GM12878 (cell line): ENCODE results near the gene TGM5.

Source experiments
- BHLHE40 ChIP-seq, 2 experiments: fragments of 450-650 bp in 1 of 2; IDR thresholded peaks; 2 replicates each; pipeline ENCODE4 v1.6.1; 2011 to 2017; ENCODE audit warnings: low read depth in 2 of 2, borderline replicate concordance in 1 of 2, improper control_type of control experiment in 1 of 2, low read length in 1 of 2, mild to moderate bottlenecking in 1 of 2
- JUND ChIP-seq: IDR thresholded peaks from 2 replicates; pipeline ENCODE4 v1.6.1; 2012; ENCODE audit warnings: low read depth, mild to moderate bottlenecking, low read length, improper control_type of control experiment, moderate library complexity
- POLR2A ChIP-seq: IDR thresholded peaks from 2 replicates; pipeline ENCODE4 v1.6.1; 2011; ENCODE audit warnings: low read depth, mild to moderate bottlenecking, low read length
- POLR2AphosphoS5 ChIP-seq: IDR thresholded peaks from 2 replicates; pipeline ENCODE4 v1.6.1; 2011; ENCODE audit warnings: mild to moderate bottlenecking, low read length, inconsistent platforms
- TAF1 ChIP-seq: IDR thresholded peaks from 2 replicates; pipeline ENCODE4 v1.6.1; 2011; ENCODE audit warnings: mild to moderate bottlenecking, low read depth, low read length, borderline replicate concordance
- YY1 ChIP-seq: IDR thresholded peaks from 2 replicates; pipeline ENCODE4 v1.6.1; 2011; ENCODE audit warnings: low read depth, mild to moderate bottlenecking, low read length
- TF ChIP-seq, protein P1 (sequence below), 3 experiments: IDR thresholded peaks in 2 of 3; conservative IDR thresholded peaks in 1 of 3; 2 replicates each; pipeline ENCODE4 v1.5.1; 2011; ENCODE audit warnings: low read depth in 3 of 3, low read length in 3 of 3, mild to moderate bottlenecking in 3 of 3, control low read depth in 2 of 3, moderate library complexity in 2 of 3, inconsistent platforms in 1 of 3, mixed read lengths in 1 of 3; ENCODE audit not compliant: control insufficient read depth in 2 of 3, insufficient read depth in 1 of 3; ENCODE audit errors: extremely low read depth in 1 of 3
- TF ChIP-seq, protein P2 (sequence below): fragments of 450-650 bp; IDR thresholded peaks from 2 replicates; pipeline ENCODE4 v1.6.1; 2017; ENCODE audit warnings: mild to moderate bottlenecking, moderate library complexity
- TF ChIP-seq, protein P3 (sequence below): IDR thresholded peaks from 2 replicates; pipeline ENCODE4 v1.6.1; 2012; ENCODE audit warnings: low read depth, low read length, improper control_type of control experiment
- TF ChIP-seq, protein P4 (sequence below): fragments of 150-350 bp; IDR thresholded peaks from 2 replicates; pipeline ENCODE4 v1.6.1; 2016; ENCODE audit warnings: low read depth, low read length

DNA sequence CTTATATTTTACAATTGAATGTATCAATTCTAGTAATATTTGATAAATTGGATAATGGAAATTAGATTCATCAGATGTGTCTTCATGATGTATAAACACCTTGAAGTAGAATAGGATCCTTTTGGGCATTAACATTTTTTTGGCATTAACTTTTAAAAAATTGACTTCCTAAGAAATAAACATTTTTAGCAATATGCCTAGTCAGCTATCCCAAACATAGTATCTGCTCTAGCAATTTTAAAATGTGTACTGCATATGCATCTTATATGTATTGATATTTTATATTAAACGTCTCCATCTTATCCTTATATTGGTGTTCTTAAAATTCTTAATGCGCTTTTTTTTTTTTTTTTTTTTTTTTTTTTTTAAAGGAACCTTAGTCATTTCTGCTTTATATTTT, 73.0 kb downstream of the TGM5 start:
- TF ChIP-seq, protein P1, sequence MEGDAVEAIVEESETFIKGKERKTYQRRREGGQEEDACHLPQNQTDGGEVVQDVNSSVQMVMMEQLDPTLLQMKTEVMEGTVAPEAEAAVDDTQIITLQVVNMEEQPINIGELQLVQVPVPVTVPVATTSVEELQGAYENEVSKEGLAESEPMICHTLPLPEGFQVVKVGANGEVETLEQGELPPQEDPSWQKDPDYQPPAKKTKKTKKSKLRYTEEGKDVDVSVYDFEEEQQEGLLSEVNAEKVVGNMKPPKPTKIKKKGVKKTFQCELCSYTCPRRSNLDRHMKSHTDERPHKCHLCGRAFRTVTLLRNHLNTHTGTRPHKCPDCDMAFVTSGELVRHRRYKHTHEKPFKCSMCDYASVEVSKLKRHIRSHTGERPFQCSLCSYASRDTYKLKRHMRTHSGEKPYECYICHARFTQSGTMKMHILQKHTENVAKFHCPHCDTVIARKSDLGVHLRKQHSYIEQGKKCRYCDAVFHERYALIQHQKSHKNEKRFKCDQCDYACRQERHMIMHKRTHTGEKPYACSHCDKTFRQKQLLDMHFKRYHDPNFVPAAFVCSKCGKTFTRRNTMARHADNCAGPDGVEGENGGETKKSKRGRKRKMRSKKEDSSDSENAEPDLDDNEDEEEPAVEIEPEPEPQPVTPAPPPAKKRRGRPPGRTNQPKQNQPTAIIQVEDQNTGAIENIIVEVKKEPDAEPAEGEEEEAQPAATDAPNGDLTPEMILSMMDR (IDR thresholded peaks at IDR 0.05 in 2 of 3, conservative IDR thresholded peaks at IDR 0.05 in 1 of 3; ENCODE audit: control insufficient read depth in 2 of 3, extremely low read depth in 1 of 3, insufficient read depth in 1 of 3, low read depth in 3 of 3, low read length in 3 of 3), result no peak
- TF ChIP-seq, protein P2, sequence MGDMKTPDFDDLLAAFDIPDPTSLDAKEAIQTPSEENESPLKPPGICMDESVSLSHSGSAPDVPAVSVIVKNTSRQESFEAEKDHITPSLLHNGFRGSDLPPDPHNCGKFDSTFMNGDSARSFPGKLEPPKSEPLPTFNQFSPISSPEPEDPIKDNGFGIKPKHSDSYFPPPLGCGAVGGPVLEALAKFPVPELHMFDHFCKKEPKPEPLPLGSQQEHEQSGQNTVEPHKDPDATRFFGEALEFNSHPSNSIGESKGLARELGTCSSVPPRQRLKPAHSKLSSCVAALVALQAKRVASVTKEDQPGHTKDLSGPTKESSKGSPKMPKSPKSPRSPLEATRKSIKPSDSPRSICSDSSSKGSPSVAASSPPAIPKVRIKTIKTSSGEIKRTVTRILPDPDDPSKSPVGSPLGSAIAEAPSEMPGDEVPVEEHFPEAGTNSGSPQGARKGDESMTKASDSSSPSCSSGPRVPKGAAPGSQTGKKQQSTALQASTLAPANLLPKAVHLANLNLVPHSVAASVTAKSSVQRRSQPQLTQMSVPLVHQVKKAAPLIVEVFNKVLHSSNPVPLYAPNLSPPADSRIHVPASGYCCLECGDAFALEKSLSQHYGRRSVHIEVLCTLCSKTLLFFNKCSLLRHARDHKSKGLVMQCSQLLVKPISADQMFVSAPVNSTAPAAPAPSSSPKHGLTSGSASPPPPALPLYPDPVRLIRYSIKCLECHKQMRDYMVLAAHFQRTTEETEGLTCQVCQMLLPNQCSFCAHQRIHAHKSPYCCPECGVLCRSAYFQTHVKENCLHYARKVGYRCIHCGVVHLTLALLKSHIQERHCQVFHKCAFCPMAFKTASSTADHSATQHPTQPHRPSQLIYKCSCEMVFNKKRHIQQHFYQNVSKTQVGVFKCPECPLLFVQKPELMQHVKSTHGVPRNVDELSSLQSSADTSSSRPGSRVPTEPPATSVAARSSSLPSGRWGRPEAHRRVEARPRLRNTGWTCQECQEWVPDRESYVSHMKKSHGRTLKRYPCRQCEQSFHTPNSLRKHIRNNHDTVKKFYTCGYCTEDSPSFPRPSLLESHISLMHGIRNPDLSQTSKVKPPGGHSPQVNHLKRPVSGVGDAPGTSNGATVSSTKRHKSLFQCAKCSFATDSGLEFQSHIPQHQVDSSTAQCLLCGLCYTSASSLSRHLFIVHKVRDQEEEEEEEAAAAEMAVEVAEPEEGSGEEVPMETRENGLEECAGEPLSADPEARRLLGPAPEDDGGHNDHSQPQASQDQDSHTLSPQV, result no peak
- no peak for TF ChIP-seq POLR2A
- TF ChIP-seq TAF1, result no peak
- TF ChIP-seq JUND, result no peak
- TF ChIP-seq, protein P3, sequence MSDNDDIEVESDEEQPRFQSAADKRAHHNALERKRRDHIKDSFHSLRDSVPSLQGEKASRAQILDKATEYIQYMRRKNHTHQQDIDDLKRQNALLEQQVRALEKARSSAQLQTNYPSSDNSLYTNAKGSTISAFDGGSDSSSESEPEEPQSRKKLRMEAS, result no peak
- no peak for TF ChIP-seq YY1
- TF ChIP-seq BHLHE40 (IDR thresholded peaks at IDR 0.05; ENCODE audit: borderline replicate concordance in 1 of 2, low read depth in 2 of 2, low read length in 1 of 2), result no peak
- TF ChIP-seq POLR2AphosphoS5, result no peak
- TF ChIP-seq, protein P4, sequence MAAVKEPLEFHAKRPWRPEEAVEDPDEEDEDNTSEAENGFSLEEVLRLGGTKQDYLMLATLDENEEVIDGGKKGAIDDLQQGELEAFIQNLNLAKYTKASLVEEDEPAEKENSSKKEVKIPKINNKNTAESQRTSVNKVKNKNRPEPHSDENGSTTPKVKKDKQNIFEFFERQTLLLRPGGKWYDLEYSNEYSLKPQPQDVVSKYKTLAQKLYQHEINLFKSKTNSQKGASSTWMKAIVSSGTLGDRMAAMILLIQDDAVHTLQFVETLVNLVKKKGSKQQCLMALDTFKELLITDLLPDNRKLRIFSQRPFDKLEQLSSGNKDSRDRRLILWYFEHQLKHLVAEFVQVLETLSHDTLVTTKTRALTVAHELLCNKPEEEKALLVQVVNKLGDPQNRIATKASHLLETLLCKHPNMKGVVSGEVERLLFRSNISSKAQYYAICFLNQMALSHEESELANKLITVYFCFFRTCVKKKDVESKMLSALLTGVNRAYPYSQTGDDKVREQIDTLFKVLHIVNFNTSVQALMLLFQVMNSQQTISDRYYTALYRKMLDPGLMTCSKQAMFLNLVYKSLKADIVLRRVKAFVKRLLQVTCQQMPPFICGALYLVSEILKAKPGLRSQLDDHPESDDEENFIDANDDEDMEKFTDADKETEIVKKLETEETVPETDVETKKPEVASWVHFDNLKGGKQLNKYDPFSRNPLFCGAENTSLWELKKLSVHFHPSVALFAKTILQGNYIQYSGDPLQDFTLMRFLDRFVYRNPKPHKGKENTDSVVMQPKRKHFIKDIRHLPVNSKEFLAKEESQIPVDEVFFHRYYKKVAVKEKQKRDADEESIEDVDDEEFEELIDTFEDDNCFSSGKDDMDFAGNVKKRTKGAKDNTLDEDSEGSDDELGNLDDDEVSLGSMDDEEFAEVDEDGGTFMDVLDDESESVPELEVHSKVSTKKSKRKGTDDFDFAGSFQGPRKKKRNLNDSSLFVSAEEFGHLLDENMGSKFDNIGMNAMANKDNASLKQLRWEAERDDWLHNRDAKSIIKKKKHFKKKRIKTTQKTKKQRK, result no peak
